B cell (primary cell): ENCODE results near the gene MARCKS. TPM values are rescaled to one million over a fixed set of nuclear protein-coding genes. Genes with fewer than 3 reads are reported as not detected.

Source experiments
- ATAC-seq: fragments of 200-7000 bp; cut with Tn5 transposase; one replicate; pipeline ENCODE4 v1.10.0; 2021; ENCODE audit warnings: low read depth, mild to moderate bottlenecking, moderate number of reproducible peaks, moderate library complexity
- CTCF ChIA-PET: fragments of 350-600 bp; sonication (Branson Sonifier 250); formaldehyde crosslinking; loops from one replicate; lab custom pipeline; 2021; ENCODE audit warnings: antibody characterized with exemption, inconsistent platforms; lab: Charles Lee
- POLR2A ChIA-PET: fragments of 350-600 bp; sonication (Branson Sonifier 250); formaldehyde crosslinking; loops from one replicate; lab custom pipeline; 2021; ENCODE audit warnings: antibody characterized with exemption; lab: Charles Lee
- DNase-seq: peaks from one replicate; pipeline ENCODE4 v3.0.0; 2013
- H2AFZ ChIP-seq: 2 replicates; pipeline ENCODE4 v1.6.1; 2012; ENCODE audit warnings: mild to moderate bottlenecking, low read depth, low read length; ENCODE audit not compliant: insufficient read depth, poor library complexity, severe bottlenecking
- H3K27ac ChIP-seq, 2 donors: 1 replicate in 1 of 2; 2 replicates in 1 of 2; pipeline ENCODE4 v1.5.1; 2012 to 2013; ENCODE audit warnings: low read length in 2 of 2, mild to moderate bottlenecking in 2 of 2, moderate library complexity in 1 of 2
- H3K27me3 ChIP-seq, 4 experiments: fragments of 200-600 bp in 1 of 4; sonication (generic) in 1 of 4; replicated peaks in 1 of 4; 1 replicate in 2 of 4; 2 replicates in 2 of 4; pipeline versions ENCODE4 v1.6.1 to v1.7.0; 2013 to 2016; ENCODE audit warnings: low read length in 3 of 4, mild to moderate bottlenecking in 2 of 4, mixed read lengths in 1 of 4, moderate library complexity in 1 of 4; ENCODE audit not compliant: insufficient read depth in 4 of 4, control insufficient read depth in 3 of 4; ENCODE audit errors: control extremely low read depth in 1 of 4
- H3K36me3 ChIP-seq, 2 experiments: replicated peaks in 1 of 2; 1 replicate in 1 of 2; 2 replicates in 1 of 2; pipeline versions ENCODE4 v1.6.1 to v1.7.1; 2013; ENCODE audit warnings: low read length in 1 of 2; ENCODE audit not compliant: insufficient read depth in 2 of 2, control insufficient read depth in 1 of 2; ENCODE audit errors: control extremely low read depth in 1 of 2, extremely low read depth in 1 of 2
- H3K4me1 ChIP-seq, 2 donors: fragments of 200-600 bp in 1 of 2; sonication (generic) in 1 of 2; 1 replicate in 1 of 2; 2 replicates in 1 of 2; pipeline versions ENCODE4 v1.5.1 to v1.6.1; 2013 to 2017; ENCODE audit warnings: low read length in 2 of 2; ENCODE audit not compliant: control insufficient read depth in 2 of 2, insufficient read depth in 2 of 2
- H3K4me2 ChIP-seq: replicated peaks from 2 replicates; pipeline ENCODE3; 2012; ENCODE audit warnings: mild to moderate bottlenecking, low read depth, low read length; ENCODE audit not compliant: poor library complexity, severe bottlenecking
- H3K4me3 ChIP-seq, 5 experiments: fragments of 200-600 bp in 1 of 5; sonication (generic) in 1 of 5; 1 replicate in 3 of 5; 2 replicates in 2 of 5; pipeline versions ENCODE4 v1.5.1 to v1.7.0; 2011 to 2016; ENCODE audit warnings: low read length in 4 of 5, mild to moderate bottlenecking in 4 of 5, low read depth in 2 of 5, control low read depth in 1 of 5, moderate library complexity in 1 of 5; ENCODE audit not compliant: insufficient read depth in 1 of 5; ENCODE audit errors: control extremely low read depth in 1 of 5, extremely low read depth in 1 of 5
- H3K79me2 ChIP-seq: fragments of 200-600 bp; sonication (generic); one replicate; pipeline ENCODE4 v1.6.0; 2016; ENCODE audit warnings: low read length; ENCODE audit not compliant: control insufficient read depth, insufficient read depth
- H3K9ac ChIP-seq: fragments of 200-600 bp; sonication (generic); 2 replicates; pipeline ENCODE4 v1.6.1; 2017; ENCODE audit warnings: mild to moderate bottlenecking, low read length, moderate library complexity
- H3K9me3 ChIP-seq, 3 donors: one replicate each; pipeline versions ENCODE4 v1.6.1 to v1.7.1; 2013; ENCODE audit warnings: low read length in 2 of 3; ENCODE audit not compliant: control insufficient read depth in 2 of 3, insufficient read depth in 1 of 3; ENCODE audit errors: control extremely low read depth in 1 of 3
- H4K20me1 ChIP-seq: 2 replicates; pipeline ENCODE4 v1.6.0; 2012; ENCODE audit warnings: mild to moderate bottlenecking, low read length; ENCODE audit not compliant: insufficient read depth, control insufficient read depth, poor library complexity, severe bottlenecking
- H3K27ac Mint-ChIP-seq: one replicate; pipeline ENCODE4 v1.8.0; 2021; ENCODE audit warnings: mixed read lengths
- H3K27me3 Mint-ChIP-seq: one replicate; pipeline ENCODE4 v1.8.0; 2021; ENCODE audit warnings: mixed read lengths
- H3K4me1 Mint-ChIP-seq: one replicate; pipeline ENCODE4 v1.8.0; 2021; ENCODE audit warnings: mixed read lengths
- H3K4me3 Mint-ChIP-seq: one replicate; pipeline ENCODE4 v1.8.0; 2021; ENCODE audit warnings: mixed read lengths
- H3K9me3 Mint-ChIP-seq: one replicate; pipeline ENCODE4 v1.8.0; 2022; ENCODE audit warnings: mixed read lengths; ENCODE audit not compliant: insufficient read depth
- EZH2 ChIP-seq: IDR thresholded peaks from 2 replicates; pipeline ENCODE4 v1.6.1; 2012; ENCODE audit warnings: borderline replicate concordance, low read depth, mild to moderate bottlenecking, moderate library complexity, low read length; ENCODE audit not compliant: insufficient read depth, poor library complexity, severe bottlenecking
- WGBS: methylation state at CpG from one replicate; pipeline ENCODE4 v1.1.5; 2013; ENCODE audit warnings: missing lambda C conversion rate; ENCODE audit not compliant: insufficient coverage; 5-methylcytosine and 5-hydroxymethylcytosine counted together
- intact Hi-C: fragments of 100-400 bp; cut with micrococcal nuclease; formaldehyde crosslinking; loops from one replicate; pipeline ENCODE4 v1.10.0; 2022
- polyA plus RNA-seq: library from polyadenylated mRNA; depleted of rRNA; stranded (reverse); fragments of >200 nt; gene quantifications from 2 replicates; pipeline ENCODE4 v1.2.3, GENCODE V29; 2012
- total RNA-seq, 2 donors: library from RNA; stranded (reverse); fragments of 120-200 nt in 1 of 2; gene quantifications; 1 replicate in 1 of 2; 2 replicates in 1 of 2; pipeline versions ENCODE4 v1.2.3 to v1.2.4, GENCODE V29; 2013 to 2022
- TF ChIP-seq, protein P1 (sequence below): fragments of 200-600 bp; IDR thresholded peaks from one replicate; pipeline ENCODE4 v1.8.0; 2022; ENCODE audit warnings: antibody characterized with exemption, mild to moderate bottlenecking

Gene MARCKS
- total and polyA plus RNA-seq, 2 donors (not counting 1 experiment from before 2014, with no cell fraction given), result 15.4 to 58.6 TPM

DNA sequence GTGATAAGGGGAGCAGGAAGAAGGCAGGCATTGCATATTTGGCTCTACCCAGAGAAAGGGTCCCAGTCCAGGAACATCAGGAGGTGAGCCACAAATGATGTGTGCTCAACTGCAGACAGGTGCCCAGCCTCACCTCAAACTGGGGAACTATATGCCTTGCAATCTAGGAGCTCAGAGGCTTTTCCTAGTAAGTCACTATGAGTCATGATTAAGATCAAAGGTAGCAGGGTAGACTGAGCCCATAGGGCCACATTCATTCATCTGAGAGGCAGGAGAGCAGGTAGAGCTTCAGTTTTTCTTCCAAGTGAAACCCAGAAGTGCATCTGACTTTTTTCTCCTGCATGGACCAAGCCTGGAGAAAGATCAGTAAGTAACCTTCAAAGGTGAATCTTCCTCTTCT lies 31.3 kb downstream of the MARCKS start:
- Histone ChIP-seq H3K9me3 (no peaks in the 10 kb centered on the region), H3K27ac (no peak overlapping the region), H3K79me2 (no peaks in the 10 kb centered on the region), H3K27me3 (no peaks in the 10 kb centered on the region), H3K9ac (no peak overlapping the region), H3K4me2 (no peak overlapping the region), H4K20me1 (no peaks in the 10 kb centered on the region), H3K36me3 (no peaks in the 10 kb centered on the region), H3K4me3 (no peak overlapping the region), H2AFZ (no peak overlapping the region), H3K4me1 (no peaks in the 10 kb centered on the region)
- DNase-seq (no peak), ATAC-seq (no peak)
- CTCF ChIA-PET, result interaction anchor here (1.2 to 4.1 kb wide), 2 partner anchors 8 to 20 kb away, joined by 4 to 18 read pairs; no protein-coding TSS in a partner anchor
- TF ChIP-seq, protein P1, sequence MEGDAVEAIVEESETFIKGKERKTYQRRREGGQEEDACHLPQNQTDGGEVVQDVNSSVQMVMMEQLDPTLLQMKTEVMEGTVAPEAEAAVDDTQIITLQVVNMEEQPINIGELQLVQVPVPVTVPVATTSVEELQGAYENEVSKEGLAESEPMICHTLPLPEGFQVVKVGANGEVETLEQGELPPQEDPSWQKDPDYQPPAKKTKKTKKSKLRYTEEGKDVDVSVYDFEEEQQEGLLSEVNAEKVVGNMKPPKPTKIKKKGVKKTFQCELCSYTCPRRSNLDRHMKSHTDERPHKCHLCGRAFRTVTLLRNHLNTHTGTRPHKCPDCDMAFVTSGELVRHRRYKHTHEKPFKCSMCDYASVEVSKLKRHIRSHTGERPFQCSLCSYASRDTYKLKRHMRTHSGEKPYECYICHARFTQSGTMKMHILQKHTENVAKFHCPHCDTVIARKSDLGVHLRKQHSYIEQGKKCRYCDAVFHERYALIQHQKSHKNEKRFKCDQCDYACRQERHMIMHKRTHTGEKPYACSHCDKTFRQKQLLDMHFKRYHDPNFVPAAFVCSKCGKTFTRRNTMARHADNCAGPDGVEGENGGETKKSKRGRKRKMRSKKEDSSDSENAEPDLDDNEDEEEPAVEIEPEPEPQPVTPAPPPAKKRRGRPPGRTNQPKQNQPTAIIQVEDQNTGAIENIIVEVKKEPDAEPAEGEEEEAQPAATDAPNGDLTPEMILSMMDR, result no peak
- no peak for TF ChIP-seq EZH2
- Mint-ChIP-seq H3K9me3 (peaks cover 2% of the 10 kb centered on the region), H3K4me1 (no peaks in the 10 kb centered on the region), H3K27ac (no peak overlapping the region), H3K27me3 (peaks cover 4% of the 10 kb centered on the region), H3K4me3 (no peak overlapping the region)
- POLR2A ChIA-PET, result no interaction called here
- intact Hi-C loops, result no loop called here

DNA sequence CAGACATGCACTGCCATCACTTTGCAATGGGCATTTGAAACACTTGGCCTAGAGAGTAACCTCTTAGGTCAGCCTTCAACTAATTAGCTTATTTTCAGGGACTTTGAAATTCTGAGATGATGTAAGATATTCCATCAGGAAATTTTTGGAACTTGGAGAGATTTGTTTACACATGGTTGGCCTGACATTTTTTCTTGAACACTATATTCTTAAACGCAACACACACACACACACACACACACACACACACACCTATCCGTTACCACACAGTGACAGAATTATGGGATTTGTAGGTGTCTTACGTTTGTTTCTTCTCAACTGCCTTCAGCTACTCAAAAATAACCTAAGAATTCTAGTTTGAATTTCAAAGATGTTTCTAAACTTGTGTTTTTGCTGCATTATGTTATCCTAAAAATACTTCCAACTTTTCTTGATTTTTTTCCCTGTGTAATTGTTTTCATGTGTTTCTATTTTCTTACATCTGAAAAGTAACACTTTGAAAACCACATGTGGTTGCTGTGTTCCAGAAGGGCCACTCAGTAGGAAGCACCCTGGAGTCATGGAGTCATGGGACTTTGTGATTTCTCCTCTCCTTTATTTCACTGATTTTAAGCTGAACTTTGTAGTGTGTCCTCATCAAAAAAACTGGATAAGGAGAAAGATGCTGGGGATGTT lies 31.9 kb downstream of the MARCKS start:
- POLR2A ChIA-PET, result no interaction called here
- no CpG with 5 or more reads among the region's 3 CpGs for WGBS

More for the DNA sequence above, 31.9 kb downstream of the MARCKS start:
- H3K27me3 Mint-ChIP-seq, result peaks cover 4% of the 10 kb centered on the region
- no peak overlapping the region for H3K27ac ChIP-seq
- no peaks in the 10 kb centered on the region for H3K79me2 ChIP-seq
- no peak for ATAC-seq
- H4K20me1 ChIP-seq, result no peaks in the 10 kb centered on the region
- CTCF ChIA-PET, result interaction anchor here (1.2 to 4.1 kb wide), 2 partner anchors 9 to 20 kb away, joined by 4 to 18 read pairs; no protein-coding TSS in a partner anchor
- no peak overlapping the region for H3K9ac ChIP-seq
- no peaks in the 10 kb centered on the region for H3K4me1 Mint-ChIP-seq
- H3K27ac Mint-ChIP-seq, result no peak overlapping the region
- H3K4me3 Mint-ChIP-seq, result no peak overlapping the region
- H3K4me1 ChIP-seq, result no peaks in the 10 kb centered on the region
- TF ChIP-seq, protein P1, result no peak
- no peak for TF ChIP-seq EZH2
- H3K9me3 Mint-ChIP-seq, result peaks cover 2% of the 10 kb centered on the region
- H3K4me3 ChIP-seq, result no peak overlapping the region
- no peaks in the 10 kb centered on the region for H3K9me3 ChIP-seq
- H3K36me3 ChIP-seq, result no peaks in the 10 kb centered on the region
- intact Hi-C loops, result no loop called here
- H3K27me3 ChIP-seq, result no peaks in the 10 kb centered on the region
- no peak overlapping the region for H3K4me2 ChIP-seq
- H2AFZ ChIP-seq, result no peak overlapping the region
- no peak for DNase-seq
